Prostate gland (tissue), 2 donors: Measurements from ENCODE around the gene CNTLN.

Source experiments
- POLR2A ChIP-seq: fragments of 450-650 bp; IDR thresholded peaks from one replicate; pipeline ENCODE4 v1.6.1; 2016; ENCODE audit warnings: antibody characterized with exemption, mild to moderate bottlenecking
- POLR2AphosphoS5 ChIP-seq: sonication (generic); formaldehyde crosslinking; IDR thresholded peaks from one replicate; pipeline ENCODE4 v1.6.1; 2017; ENCODE audit warnings: antibody characterized with exemption
- TF ChIP-seq, protein P1 (sequence below), 4 experiments: fragments of 200-600 bp in 2 of 4; fragments of 450-650 bp in 2 of 4; sonication (generic) in 2 of 4; IDR thresholded peaks; 1 replicate in 3 of 4; 2 replicates in 1 of 4; pipeline ENCODE4 v1.5.1; 2016 to 2019; ENCODE audit warnings: antibody characterized with exemption in 4 of 4, mild to moderate bottlenecking in 2 of 4, moderate library complexity in 2 of 4

DNA sequence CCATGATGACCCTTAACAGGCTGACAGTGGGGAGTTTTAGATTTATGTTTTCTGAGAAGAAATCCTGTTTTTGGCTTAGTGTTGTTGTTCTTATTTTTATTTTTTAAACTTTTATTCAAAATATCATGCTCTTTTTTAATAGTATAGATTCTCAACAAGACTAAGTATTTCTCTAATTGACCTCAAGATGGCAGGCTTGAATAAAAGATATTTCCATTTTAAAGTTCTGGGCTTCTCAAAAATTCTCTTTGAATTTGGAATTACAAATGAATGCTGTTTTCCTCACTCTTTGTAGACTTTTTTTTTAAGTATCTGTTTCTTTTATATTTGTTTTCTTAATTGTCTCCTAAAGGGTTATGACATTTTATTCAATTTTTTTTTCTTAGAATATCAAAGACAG lies 394.0 kb downstream of the CNTLN start:
- no peak for TF ChIP-seq POLR2AphosphoS5
- TF ChIP-seq, protein P1, sequence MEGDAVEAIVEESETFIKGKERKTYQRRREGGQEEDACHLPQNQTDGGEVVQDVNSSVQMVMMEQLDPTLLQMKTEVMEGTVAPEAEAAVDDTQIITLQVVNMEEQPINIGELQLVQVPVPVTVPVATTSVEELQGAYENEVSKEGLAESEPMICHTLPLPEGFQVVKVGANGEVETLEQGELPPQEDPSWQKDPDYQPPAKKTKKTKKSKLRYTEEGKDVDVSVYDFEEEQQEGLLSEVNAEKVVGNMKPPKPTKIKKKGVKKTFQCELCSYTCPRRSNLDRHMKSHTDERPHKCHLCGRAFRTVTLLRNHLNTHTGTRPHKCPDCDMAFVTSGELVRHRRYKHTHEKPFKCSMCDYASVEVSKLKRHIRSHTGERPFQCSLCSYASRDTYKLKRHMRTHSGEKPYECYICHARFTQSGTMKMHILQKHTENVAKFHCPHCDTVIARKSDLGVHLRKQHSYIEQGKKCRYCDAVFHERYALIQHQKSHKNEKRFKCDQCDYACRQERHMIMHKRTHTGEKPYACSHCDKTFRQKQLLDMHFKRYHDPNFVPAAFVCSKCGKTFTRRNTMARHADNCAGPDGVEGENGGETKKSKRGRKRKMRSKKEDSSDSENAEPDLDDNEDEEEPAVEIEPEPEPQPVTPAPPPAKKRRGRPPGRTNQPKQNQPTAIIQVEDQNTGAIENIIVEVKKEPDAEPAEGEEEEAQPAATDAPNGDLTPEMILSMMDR (IDR thresholded peaks at IDR 0.05) = peak in 1 of 4 experiments; percentile 35
- no peak for TF ChIP-seq POLR2A
